Stimulated activated effector memory CD8-positive, alpha-beta T cell treated with anti-CD3 and anti-CD28 coated beads, Interleukin-12 subunit alpha, Interleukin-12 subunit beta, amount 100 ng/mL, for 72 hours (primary cell): Measurements from ENCODE around the gene FAM117B.
A peak's percentile ranks its signal among the peaks of the same experiment; 100 is the strongest.

ENCODE experiments used
- ATAC-seq: fragments of 150-1000 bp; cut with Tn5 transposase; 2 replicates; pipeline ENCODE4 v1.10.0; 2021
- DNase-seq, 2 donors: peaks; one replicate each; pipeline ENCODE4 v3.0.0; 2021 to 2022; ENCODE audit warnings: low spot score in 2 of 2
- H3K27ac Mint-ChIP-seq: one replicate; pipeline ENCODE4 v1.8.0; 2022; ENCODE audit warnings: mild to moderate bottlenecking, mixed read lengths
- H3K36me3 Mint-ChIP-seq: one replicate; pipeline ENCODE4 v1.8.0; 2022; ENCODE audit warnings: mild to moderate bottlenecking, mixed read lengths
- H3K4me1 Mint-ChIP-seq: one replicate; pipeline ENCODE4 v1.8.0; 2022; ENCODE audit warnings: mixed read lengths
- H3K4me3 Mint-ChIP-seq: one replicate; pipeline ENCODE4 v1.8.0; 2022; ENCODE audit warnings: mild to moderate bottlenecking, mixed read lengths
- H3K9me3 Mint-ChIP-seq: one replicate; pipeline ENCODE4 v1.8.0; 2022; ENCODE audit warnings: mixed read lengths

Gene FAM117B

DNA sequence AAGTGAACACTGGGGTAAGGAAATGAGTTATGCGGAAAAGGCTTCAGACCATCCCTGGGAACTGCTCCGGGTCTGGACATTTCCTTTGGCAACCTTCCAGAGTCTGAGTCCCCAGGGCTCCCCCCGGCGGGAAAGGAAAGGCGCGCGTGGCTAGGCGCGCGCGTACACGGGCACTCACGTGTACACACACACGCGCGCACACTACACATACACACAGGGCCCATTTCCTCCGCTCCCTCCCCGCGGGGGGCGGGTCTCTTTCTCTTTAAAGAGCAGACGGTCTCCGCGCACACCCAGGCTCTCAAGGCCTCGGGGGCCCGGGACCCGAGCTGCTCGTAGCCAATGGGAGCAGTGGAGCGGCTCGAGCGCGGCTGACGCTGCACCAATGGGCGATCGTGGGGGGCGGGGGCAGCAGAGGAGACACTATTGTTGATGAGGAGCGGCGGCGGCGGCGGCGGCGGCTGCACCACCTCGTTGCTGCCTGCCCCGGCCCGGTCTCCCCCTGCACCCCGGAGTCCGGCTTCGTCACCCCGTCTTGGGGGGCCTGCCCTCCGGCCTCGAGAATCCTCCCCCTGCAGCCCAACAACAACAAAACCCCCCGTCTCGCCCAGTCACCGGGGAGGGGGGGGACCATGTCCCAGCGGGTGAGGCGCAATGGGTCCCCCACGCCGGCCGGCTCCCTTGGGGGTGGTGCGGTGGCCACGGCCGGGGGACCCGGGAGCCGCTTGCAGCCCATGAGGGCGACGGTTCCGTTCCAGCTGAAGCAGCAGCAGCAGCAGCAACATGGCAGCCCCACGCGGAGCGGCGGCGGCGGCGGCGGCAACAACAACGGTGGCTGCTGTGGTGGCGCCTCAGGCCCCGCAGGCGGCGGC is at the start of gene FAM117B:
Gene FAM117B, plus strand, starts transcription at position 414 of the 872 bp plus-strand sequence. Its CDS starts 219 bp downstream, at position 633.
- Mint-ChIP-seq H3K4me1 (peaks cover 38% of the 10 kb centered on the region), H3K4me3 (peak within 1 kb of the TSS; percentile 92), H3K9me3 (no peaks in the 10 kb centered on the region), H3K36me3 (peaks cover 15% of the 10 kb centered on the region), H3K27ac (peak within 1 kb of the TSS; percentile 96)
- peak; percentile 88 to 97 for DNase-seq
- ATAC-seq: peak; percentile 97

DNA sequence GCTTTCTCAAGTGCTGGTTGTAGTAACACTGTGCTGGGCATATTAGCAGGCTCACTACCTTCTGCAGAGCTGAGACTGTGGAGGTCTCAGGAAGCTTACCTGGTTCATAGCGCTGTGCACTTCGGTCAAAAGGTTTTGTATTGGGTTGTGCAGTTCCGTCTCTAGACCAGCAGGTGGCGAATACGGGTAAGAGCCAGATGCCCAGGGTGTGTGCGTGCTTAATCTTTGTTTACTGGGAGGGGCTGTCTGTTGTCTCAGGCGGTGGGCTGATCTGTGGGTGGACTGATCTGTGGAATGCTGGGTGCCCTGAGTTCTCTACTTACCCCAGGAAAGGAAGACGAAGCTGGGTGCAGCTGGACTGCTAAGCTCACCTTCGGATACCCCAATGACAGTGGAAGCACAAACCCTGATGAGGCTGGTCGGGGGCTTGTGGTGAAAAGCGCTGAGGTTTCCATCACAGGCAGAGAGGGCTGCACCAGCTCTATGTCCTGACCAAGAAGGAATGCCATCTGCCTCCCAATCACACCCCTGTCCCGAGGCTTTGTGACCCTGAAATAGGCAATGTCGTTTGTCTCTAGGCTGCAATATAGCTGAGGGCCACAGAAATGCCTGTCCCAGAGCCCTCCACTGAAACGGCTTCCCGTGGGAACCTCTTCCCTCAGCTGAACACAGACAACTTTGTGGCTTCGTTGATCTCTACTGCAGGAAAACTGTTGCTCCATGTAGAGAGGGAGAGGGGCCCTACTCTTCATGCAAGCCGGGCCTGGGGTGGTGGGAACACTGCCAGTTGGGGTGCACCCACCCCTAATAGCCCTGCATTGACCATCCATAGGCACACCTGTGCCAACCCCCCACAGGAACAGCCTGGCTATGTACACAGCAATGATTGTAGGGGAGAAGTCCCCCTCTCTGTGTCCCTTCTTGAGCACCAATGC is 45.9 kb upstream of the FAM117B start:
- Mint-ChIP-seq H3K9me3 (no peaks in the 10 kb centered on the region), H3K27ac (peak overlapping the region; percentile 23), H3K4me3 (peak overlapping the region; percentile 24)

DNA sequence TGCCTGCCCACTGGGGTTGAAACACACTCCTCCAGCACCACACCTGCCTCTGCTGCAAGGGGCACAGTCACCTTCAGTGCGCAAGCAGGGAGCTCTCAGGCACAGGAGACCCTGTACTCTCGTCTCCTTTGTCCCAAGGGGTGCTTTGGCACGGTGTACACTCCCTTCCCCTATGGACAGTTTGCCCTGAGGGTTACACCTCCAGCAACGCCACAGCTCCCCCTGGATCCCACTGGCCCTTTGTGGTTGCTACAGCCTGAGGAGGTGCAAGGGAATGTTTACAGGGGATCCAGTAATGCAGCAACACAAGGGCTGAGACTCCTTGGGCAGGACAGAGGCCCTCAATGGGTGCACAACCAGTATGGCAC is 45.2 kb upstream of the FAM117B start:
- Mint-ChIP-seq H3K4me1 (peaks cover 8% of the 10 kb centered on the region), H3K9me3 (no peaks in the 10 kb centered on the region), H3K4me3 (no peak overlapping the region), H3K27ac (peak overlapping the region; percentile 23), H3K36me3 (no peaks in the 10 kb centered on the region)
- ATAC-seq (no peak), DNase-seq (no peak)

More for the DNA sequence above, 45.9 kb upstream of the FAM117B start:
- peaks cover 8% of the 10 kb centered on the region for H3K4me1 Mint-ChIP-seq
- H3K36me3 Mint-ChIP-seq: no peaks in the 10 kb centered on the region
- DNase-seq: peak; percentile 39 to 73
- ATAC-seq: peak; percentile 91

DNA sequence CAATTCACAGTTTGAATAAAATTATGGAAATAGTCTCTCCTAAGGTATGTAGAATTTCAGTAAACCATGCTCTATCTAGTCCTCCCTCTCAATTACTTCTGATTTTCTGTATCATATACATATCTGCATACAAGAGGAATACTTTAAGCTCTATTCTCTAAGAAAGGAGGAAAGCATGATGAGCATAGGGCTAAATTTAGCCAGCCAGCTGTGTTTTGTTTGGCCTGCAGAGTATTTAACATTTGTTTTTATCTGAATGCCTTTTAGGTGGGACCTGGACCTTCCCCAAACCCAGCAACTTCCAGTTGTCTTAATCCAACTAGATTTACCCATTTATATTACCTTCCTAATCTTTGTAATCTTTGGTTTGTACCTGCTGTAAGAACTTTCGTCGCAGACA is 42.2 kb upstream of the FAM117B start:
- Mint-ChIP-seq H3K4me3 (no peak overlapping the region), H3K9me3 (no peaks in the 10 kb centered on the region), H3K4me1 (peaks cover 8% of the 10 kb centered on the region), H3K27ac (no peak overlapping the region), H3K36me3 (no peaks in the 10 kb centered on the region)
- no peak for ATAC-seq
- DNase-seq: no peak

DNA sequence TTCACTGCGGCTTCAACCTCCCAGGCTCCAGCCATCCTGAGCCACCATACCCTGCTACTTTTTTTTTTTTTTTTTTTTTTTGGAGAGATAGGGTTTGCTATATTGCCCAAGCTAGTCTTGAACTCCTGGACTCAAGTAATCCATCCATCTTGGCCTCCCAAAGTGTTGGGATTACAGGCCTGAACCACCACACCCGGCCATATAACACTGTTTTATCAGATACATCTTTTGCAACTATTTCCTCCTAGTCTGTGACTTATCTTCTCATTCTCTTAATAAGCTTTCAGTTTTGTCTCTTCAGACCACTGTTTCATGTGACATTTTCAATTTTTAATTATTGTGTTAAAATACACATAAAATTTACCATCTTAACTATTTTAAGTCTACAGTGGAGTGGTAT is 35.7 kb upstream of the FAM117B start:
- Mint-ChIP-seq H3K27ac (no peak overlapping the region), H3K4me1 (peaks cover 4% of the 10 kb centered on the region), H3K36me3 (no peaks in the 10 kb centered on the region), H3K9me3 (no peaks in the 10 kb centered on the region), H3K4me3 (no peak overlapping the region)
- ATAC-seq: no peak
- no peak for DNase-seq

DNA sequence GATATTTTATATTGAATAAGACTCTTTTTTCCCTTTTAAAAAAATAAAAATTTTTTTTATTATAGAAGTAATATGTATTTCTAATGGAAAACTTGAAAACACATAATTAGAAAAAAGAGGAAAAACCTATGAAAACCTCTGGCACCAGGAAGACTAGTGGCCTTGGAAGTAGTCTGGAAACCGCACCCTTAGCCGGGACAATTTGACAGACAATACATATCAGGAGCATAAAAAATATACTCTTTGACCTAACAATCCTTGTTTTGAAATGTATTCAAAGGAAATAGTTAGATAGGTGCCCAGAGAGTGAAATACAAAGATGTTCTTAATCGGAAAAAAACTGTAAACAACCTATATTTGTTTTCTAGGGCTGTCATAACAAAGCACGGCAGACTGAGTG is 34.9 kb upstream of the FAM117B start:
- Mint-ChIP-seq H3K36me3 (no peaks in the 10 kb centered on the region), H3K9me3 (no peaks in the 10 kb centered on the region), H3K27ac (no peak overlapping the region), H3K4me1 (peaks cover 4% of the 10 kb centered on the region), H3K4me3 (no peak overlapping the region)
- ATAC-seq (no peak), DNase-seq (no peak)

DNA sequence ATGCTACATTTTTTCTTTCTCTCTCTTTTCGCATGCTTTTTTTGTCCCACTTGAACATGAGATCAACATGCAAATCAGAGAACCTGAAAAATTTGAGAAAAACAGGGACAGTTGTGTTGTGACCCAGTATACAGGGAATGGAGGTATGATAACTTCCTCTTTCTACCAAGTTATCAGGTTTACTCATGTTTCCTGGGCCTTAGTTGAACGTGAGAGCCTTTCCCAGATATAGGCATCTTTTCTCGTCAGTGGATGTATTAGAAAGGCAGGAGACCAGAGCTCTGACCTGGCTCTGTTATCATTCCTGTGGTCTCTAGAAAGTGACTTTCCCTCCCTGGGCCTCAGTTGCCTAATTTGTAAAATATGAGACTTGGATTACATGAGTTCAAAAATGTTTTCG is 30.1 kb upstream of the FAM117B start:
- ATAC-seq (no peak), DNase-seq (no peak)
- peaks cover 4% of the 10 kb centered on the region for H3K4me1 Mint-ChIP-seq
- H3K9me3 Mint-ChIP-seq: no peaks in the 10 kb centered on the region
- no peak overlapping the region for H3K4me3 Mint-ChIP-seq
- H3K27ac Mint-ChIP-seq: no peak overlapping the region
- H3K36me3 Mint-ChIP-seq: no peaks in the 10 kb centered on the region

DNA sequence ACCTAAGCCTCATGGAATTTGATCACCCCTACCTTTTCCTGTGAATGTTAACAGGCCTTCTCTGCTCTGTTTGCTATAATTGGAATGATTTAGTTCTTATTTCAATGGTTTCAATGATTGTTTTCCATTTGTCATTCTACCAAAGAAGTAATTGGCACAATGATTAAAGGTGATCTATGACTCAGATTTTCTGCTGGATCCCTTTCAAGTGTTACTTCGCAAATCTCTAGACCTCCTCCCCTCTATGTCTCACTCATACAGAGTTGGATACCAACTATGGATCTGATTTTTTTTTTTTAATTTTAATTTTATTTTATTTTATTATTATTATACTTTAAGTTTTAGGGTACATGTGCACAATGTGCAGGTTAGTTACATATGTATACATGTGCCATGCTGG is 29.6 kb upstream of the FAM117B start:
- H3K27ac Mint-ChIP-seq: no peak overlapping the region
- no peak overlapping the region for H3K4me3 Mint-ChIP-seq
- peaks cover 4% of the 10 kb centered on the region for H3K4me1 Mint-ChIP-seq
- ATAC-seq (no peak), DNase-seq (no peak)
- no peaks in the 10 kb centered on the region for H3K9me3 Mint-ChIP-seq
- H3K36me3 Mint-ChIP-seq: no peaks in the 10 kb centered on the region

DNA sequence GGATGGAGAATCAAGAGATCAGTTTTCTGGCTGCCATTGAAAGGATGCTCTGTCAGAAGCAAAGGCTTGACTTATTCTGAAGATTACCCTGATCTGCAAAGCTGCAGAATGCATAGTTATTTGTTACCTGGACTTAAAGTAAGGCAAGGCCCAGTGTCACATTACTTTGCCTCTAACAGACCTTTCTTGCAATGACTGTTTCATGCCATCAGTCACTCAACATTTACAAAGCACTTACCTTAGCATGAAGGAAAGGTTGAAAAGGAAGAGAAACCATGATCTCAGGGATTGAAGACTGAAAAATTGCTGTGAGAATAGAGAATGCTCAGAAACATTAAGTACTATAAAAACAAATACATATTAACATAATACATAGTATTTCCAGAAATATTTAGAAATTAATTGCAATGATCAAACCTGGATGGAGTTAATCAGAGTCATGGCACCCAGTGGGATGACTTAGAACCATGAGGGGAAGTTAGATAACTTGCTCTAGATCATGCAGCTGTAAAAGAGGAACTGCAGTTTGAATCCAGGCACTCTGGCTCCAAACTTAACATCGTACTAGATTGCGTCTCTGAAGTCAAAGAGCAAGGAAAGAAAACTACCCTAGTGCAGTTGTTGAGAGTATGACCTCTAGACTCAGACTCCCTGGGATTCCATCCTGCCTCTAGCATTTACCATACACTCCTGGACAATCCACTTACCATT is 26.5 kb upstream of the FAM117B start:
- H3K27ac Mint-ChIP-seq: no peak overlapping the region
- H3K36me3 Mint-ChIP-seq: no peaks in the 10 kb centered on the region
- no peaks in the 10 kb centered on the region for H3K4me1 Mint-ChIP-seq
- H3K4me3 Mint-ChIP-seq: no peak overlapping the region
- DNase-seq: no peak
- H3K9me3 Mint-ChIP-seq: no peaks in the 10 kb centered on the region
- ATAC-seq: no peak

DNA sequence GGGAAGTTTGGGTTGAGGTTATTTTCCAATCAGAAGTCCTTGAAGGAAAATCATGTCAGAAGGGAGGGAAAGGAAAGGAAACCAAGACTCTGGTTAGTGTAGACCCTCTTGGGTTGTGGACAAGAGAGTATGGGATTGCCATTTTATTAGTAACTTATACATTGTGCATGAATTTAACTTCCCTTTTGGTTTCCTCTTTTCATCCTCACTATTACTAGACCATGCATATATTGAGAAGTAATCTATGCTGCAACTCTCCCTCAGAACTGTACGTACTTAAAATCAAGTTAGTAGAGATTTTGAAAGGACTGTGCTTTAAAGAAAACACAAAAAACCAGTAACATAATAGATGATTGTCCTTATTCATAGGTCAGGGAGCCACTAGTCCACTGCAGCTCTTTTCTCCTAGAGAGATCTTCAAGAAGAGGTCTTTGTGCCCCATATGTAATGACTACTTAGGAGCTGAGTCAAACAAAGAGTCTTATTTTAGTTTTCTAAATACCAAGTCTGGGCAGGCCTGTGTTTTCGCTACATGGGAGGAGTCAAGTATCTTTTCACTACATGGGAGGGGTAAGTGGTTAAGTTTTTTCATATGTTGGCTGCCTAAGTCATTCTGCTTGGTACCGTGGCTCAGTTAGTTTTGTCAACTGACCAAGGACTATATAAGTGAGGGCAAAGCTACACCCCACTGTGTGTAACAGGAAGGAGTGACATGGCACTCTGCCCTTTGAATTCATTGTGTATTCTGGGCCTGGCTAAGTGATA is 25.2 kb upstream of the FAM117B start:
- DNase-seq (no peak), ATAC-seq (peak; percentile 94)
- Mint-ChIP-seq H3K27ac (no peak overlapping the region), H3K36me3 (no peaks in the 10 kb centered on the region), H3K4me3 (no peak overlapping the region), H3K9me3 (no peaks in the 10 kb centered on the region), H3K4me1 (no peaks in the 10 kb centered on the region)

DNA sequence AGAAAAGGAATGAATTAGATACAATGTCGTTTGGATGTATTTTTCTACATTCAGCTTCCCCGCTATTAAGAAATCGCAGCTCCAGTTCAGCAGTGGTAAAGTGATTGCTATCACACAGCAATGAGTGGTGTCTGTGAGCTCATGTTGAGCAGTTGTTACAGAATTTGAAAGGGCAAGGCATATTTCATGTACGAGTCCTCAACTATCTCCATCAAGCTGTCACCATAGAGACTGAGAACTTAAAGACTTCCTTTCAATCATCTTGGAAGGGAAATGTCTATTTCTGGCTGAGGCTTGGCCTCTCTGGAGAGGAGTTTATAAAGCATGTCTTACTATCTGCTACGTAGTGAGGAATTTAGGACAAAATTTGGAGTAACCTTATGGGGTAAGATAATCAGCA is 24.4 kb upstream of the FAM117B start:
- no peak for ATAC-seq
- Mint-ChIP-seq H3K27ac (no peak overlapping the region), H3K9me3 (no peaks in the 10 kb centered on the region), H3K4me3 (no peak overlapping the region), H3K4me1 (no peaks in the 10 kb centered on the region), H3K36me3 (no peaks in the 10 kb centered on the region)
- no peak for DNase-seq

DNA sequence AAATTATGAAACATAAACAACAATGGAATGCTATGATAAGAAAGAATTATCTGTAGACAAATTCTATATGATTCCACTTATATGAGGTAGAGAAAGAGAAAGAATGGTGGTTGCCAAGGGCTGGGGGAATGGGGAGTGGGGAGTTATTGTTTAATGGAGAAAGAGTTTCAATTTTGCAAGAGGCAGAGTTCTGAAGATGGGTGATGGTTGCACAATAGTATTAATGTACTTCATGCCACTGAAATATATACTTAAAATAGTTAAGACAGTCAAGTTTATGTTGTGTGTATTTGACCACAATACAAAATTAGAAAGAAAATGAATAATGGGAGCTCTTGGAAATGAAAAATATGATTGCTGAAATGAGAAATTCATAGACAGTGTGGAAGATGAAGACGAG is 22.6 kb upstream of the FAM117B start:
- H3K36me3 Mint-ChIP-seq: no peaks in the 10 kb centered on the region
- H3K9me3 Mint-ChIP-seq: no peaks in the 10 kb centered on the region
- ATAC-seq: no peak
- no peaks in the 10 kb centered on the region for H3K4me1 Mint-ChIP-seq
- H3K27ac Mint-ChIP-seq: no peak overlapping the region
- no peak overlapping the region for H3K4me3 Mint-ChIP-seq
- DNase-seq: no peak

DNA sequence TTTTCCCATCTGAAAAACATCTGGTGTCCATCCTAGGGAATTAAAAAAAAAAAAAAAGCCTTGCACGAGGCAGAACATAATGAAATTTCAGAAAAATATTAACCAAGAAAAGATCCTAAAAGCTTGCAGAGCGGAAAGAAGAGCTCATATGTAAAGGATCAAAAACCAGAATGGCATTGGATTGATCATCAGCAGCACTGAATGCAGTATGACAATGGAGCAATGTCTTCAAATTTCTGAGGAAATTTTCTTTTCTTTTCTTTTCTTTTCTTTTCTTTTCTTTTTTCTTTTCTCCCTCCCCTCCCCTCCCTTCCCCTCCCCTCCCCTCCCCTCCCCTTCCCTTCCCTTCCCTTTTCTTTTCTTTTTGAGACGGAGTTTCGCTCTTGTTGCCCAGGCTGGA is 21.3 kb upstream of the FAM117B start:
- H3K9me3 Mint-ChIP-seq: no peaks in the 10 kb centered on the region
- no peaks in the 10 kb centered on the region for H3K36me3 Mint-ChIP-seq
- DNase-seq (no peak), ATAC-seq (no peak)
- no peak overlapping the region for H3K4me3 Mint-ChIP-seq
- no peak overlapping the region for H3K27ac Mint-ChIP-seq
- no peaks in the 10 kb centered on the region for H3K4me1 Mint-ChIP-seq

DNA sequence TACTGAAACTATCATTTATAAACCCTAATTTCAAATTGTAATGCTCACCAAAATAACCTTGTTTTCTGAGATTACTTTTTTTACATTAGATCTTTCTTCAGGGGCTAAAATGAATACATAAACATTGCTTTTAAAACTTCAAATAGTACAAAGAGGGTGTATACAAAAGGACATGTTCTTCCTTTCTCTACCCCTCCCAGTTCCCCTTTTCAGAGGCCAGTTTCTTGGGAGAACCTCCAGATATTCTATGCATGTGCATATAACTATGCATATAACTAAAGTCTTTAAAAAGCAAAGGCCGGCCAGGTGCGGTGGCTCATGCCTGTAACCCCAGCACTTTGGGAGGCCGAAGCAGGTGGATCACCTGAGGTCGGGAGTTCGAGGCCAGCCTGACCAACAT is 10.6 kb upstream of the FAM117B start:
- H3K4me1 Mint-ChIP-seq: no peaks in the 10 kb centered on the region
- DNase-seq (no peak), ATAC-seq (no peak)
- H3K36me3 Mint-ChIP-seq: no peaks in the 10 kb centered on the region
- H3K27ac Mint-ChIP-seq: no peak overlapping the region
- H3K9me3 Mint-ChIP-seq: no peaks in the 10 kb centered on the region
- H3K4me3 Mint-ChIP-seq: no peak overlapping the region

DNA sequence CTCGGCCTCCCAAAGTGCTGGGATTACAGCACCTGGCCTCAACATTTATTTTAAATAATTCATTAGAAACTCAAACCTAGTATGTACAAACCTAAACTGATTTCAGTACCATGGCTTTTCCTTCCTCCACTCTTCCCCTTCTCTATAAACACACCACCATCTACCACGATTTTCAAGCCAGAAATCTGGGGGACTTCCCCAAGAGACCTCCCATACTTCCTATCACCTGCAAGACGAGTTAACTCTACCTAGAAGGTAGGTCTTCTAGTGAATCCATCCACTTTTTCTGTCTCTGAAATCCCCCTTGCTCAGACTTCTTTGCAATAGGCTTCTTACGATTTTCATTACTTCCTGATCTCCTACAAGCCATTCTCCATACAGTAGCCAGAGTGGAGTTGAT is 7.7 kb upstream of the FAM117B start:
- DNase-seq: no peak
- Mint-ChIP-seq H3K9me3 (no peaks in the 10 kb centered on the region), H3K4me3 (no peak overlapping the region), H3K36me3 (no peaks in the 10 kb centered on the region), H3K4me1 (no peaks in the 10 kb centered on the region), H3K27ac (no peak overlapping the region)
- ATAC-seq: no peak
